HEK293 (cell line): ENCODE results near the gene HEMGN.

Experiments
- CTCF ChIP-seq: fragments of 450-650 bp; formaldehyde crosslinking; IDR thresholded peaks from 2 replicates; pipeline ENCODE4 v1.5.1; 2016; ENCODE audit warnings: missing biosample characterization, missing genetic modification characterization
- MYNN ChIP-seq: fragments of 450-650 bp; formaldehyde crosslinking; IDR thresholded peaks from 2 replicates; pipeline ENCODE4 v1.5.1; 2016; ENCODE audit warnings: missing biosample characterization, missing genetic modification characterization, borderline replicate concordance
- ZEB2 ChIP-seq: fragments of 450-650 bp; formaldehyde crosslinking; IDR thresholded peaks from 2 replicates; pipeline ENCODE4 v1.5.1; 2016; ENCODE audit warnings: missing biosample characterization, missing genetic modification characterization
- ZNF23 ChIP-seq: fragments of 450-650 bp; formaldehyde crosslinking; IDR thresholded peaks from 2 replicates; pipeline ENCODE4 v1.5.1; 2016; ENCODE audit warnings: missing biosample characterization, missing genetic modification characterization, borderline replicate concordance

- TF ChIP-seq ZEB2 (tag by site-specific recombination) (no peak), ZNF23 (no peak), MYNN (tag by site-specific recombination) (no peak), CTCF (tag by site-specific recombination) (no peak)
Observed at GRCh38 chr9:97972753-97973152, 34.8 kb upstream of the HEMGN start.
